Peyer's patch (tissue), 4 donors: Measurements from ENCODE around the gene POMT2.

Experiments used
- POLR2A ChIP-seq, 2 donors: fragments of 450-650 bp; IDR thresholded peaks; one replicate each; pipeline ENCODE4 v1.5.1; 2017; ENCODE audit warnings: antibody characterized with exemption in 2 of 2, mild to moderate bottlenecking in 2 of 2, moderate library complexity in 2 of 2
- TF ChIP-seq, protein P1 (sequence below), 6 experiments: fragments of 450-650 bp in 4 of 6; fragments of 200-600 bp in 2 of 6; sonication (generic) in 1 of 6; IDR thresholded peaks; one replicate each; pipeline ENCODE4 v1.5.1; 2017 to 2019; ENCODE audit warnings: antibody characterized with exemption in 6 of 6, mild to moderate bottlenecking in 3 of 6, moderate library complexity in 1 of 6

DNA sequence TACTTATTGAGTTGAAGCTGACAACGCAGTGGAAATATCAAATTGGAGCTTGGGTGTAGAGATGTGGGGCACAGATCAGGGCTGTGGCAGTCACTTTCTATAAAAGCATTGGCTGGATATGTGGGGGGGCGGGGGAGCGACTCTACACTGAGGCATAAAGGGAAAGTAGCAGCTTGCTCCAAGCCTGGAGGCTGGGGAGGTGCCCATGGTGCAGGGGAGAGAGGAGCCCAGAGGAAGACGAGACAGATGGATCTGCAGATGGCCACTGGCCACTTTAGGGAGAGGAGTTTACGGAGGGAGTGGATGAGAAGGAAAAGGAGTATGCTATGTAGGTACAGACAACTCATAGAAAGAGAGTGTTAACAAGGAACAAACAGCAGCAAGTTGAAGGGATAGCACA is 36.2 kb downstream of the POMT2 start:
- TF ChIP-seq, protein P1, sequence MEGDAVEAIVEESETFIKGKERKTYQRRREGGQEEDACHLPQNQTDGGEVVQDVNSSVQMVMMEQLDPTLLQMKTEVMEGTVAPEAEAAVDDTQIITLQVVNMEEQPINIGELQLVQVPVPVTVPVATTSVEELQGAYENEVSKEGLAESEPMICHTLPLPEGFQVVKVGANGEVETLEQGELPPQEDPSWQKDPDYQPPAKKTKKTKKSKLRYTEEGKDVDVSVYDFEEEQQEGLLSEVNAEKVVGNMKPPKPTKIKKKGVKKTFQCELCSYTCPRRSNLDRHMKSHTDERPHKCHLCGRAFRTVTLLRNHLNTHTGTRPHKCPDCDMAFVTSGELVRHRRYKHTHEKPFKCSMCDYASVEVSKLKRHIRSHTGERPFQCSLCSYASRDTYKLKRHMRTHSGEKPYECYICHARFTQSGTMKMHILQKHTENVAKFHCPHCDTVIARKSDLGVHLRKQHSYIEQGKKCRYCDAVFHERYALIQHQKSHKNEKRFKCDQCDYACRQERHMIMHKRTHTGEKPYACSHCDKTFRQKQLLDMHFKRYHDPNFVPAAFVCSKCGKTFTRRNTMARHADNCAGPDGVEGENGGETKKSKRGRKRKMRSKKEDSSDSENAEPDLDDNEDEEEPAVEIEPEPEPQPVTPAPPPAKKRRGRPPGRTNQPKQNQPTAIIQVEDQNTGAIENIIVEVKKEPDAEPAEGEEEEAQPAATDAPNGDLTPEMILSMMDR (IDR thresholded peaks at IDR 0.05): no peak
- TF ChIP-seq POLR2A (IDR thresholded peaks at IDR 0.05): no peak
